ENCODE measurements around the gene OPALIN.
"Not testable (repeated sequence)": the region's sequence is repeated elsewhere in the genome, so short reads cannot be mapped to it uniquely, and the experiment has no call there.

Gene OPALIN

GRCh38 chr10:96313344-96313743 lies 45.5 kb downstream of the OPALIN start:
- intact Hi-C loops (cut with DNase I), result no loop called here
- DNase-seq, result no peak

- intact Hi-C loops (cut with DNase I), result no loop called here
Observed at GRCh38 chr10:96311180-96311715, 47.6 kb downstream of the OPALIN start.

GRCh38 chr10:96310321-96310669 lies 48.5 kb downstream of the OPALIN start:
- intact Hi-C loops (cut with DNase I), result no loop called here
- DNase-seq, result no peak

More at GRCh38 chr10:96311180-96311715, 47.6 kb downstream of the OPALIN start:
- no peak for DNase-seq

- intact Hi-C loops (cut with DNase I), result no loop called here
- DNase-seq, result no peak
Observed at GRCh38 chr10:96309628-96310320, 49.0 kb downstream of the OPALIN start.

- intact Hi-C loops (cut with DNase I); DNase-seq: not testable (repeated sequence)
Observed at GRCh38 chr10:96308854-96309253, 49.9 kb downstream of the OPALIN start.

- peak; percentile 10 to 77 (median 48) for DNase-seq
- intact Hi-C loops (cut with DNase I), result no loop called here
Observed at GRCh38 chr10:96306516-96306915, 52.3 kb downstream of the OPALIN start.

GRCh38 chr10:96305019-96305418 lies 53.8 kb downstream of the OPALIN start:
- intact Hi-C loops (cut with DNase I), result no loop called here
- DNase-seq, result no peak

GRCh38 chr10:96304230-96304629 lies 54.6 kb downstream of the OPALIN start, which contains the start of gene DNTT:
TSS of gene DNTT (plus strand) at chr10:96304434. CDS start at chr10:96304498, 64 bp downstream.
- intact Hi-C loops (cut with DNase I), result no loop called here

GRCh38 chr10:96301616-96302015 lies 57.2 kb downstream of the OPALIN start:
- intact Hi-C loops (cut with DNase I), result no loop called here
- no peak for DNase-seq

More at GRCh38 chr10:96304230-96304629, 54.6 kb downstream of the OPALIN start, which contains the start of gene DNTT:
- no peak for DNase-seq

- intact Hi-C loops (cut with DNase I), result loop anchor here (10.0 kb wide), 2 partner anchors 65 to 285 kb away; no protein-coding TSS in a partner anchor
- no peak for DNase-seq
Observed at GRCh38 chr10:96299383-96299782, 59.4 kb downstream of the OPALIN start.

GRCh38 chr10:96298362-96298761 lies 60.4 kb downstream of the OPALIN start:
- intact Hi-C loops (cut with DNase I), result loop anchor here (10.0 kb wide), 2 partner anchors 64 to 284 kb away; no protein-coding TSS in a partner anchor
- no peak for DNase-seq

GRCh38 chr10:96297486-96297885 lies 61.3 kb downstream of the OPALIN start:
- intact Hi-C loops (cut with DNase I), result loop anchor here (10.0 kb wide), 2 partner anchors 63 to 283 kb away; no protein-coding TSS in a partner anchor
- no peak for DNase-seq

GRCh38 chr10:96295475-96295874 lies 63.3 kb downstream of the OPALIN start:
- intact Hi-C loops (cut with DNase I), result loop anchor here (10.0 kb wide), 2 partner anchors 61 to 281 kb away; no protein-coding TSS in a partner anchor
- DNase-seq, result no peak

Data from head of caudate nucleus (tissue), 42 donors.